GM12878 (cell line): ENCODE measurements around the gene FLAD1. TPM values are rescaled to one million over a fixed set of nuclear protein-coding genes. Genes with fewer than 3 reads are reported as not detected.

Experiments
- BACH1 ChIP-seq: fragments of 450-650 bp; IDR thresholded peaks from 2 replicates; pipeline ENCODE4 v1.6.1; 2017; ENCODE audit warnings: mild to moderate bottlenecking, borderline replicate concordance
- BCL3 ChIP-seq: IDR thresholded peaks from 2 replicates; pipeline ENCODE4 v1.6.1; 2011; ENCODE audit warnings: borderline replicate concordance, low read depth, mild to moderate bottlenecking, moderate library complexity, low read length; ENCODE audit not compliant: insufficient read depth, poor library complexity, severe bottlenecking
- CBX3 ChIP-seq: fragments of 200-600 bp; sonication (generic); IDR thresholded peaks from 2 replicates; pipeline ENCODE4 v1.6.1; 2016; ENCODE audit warnings: low read depth, borderline replicate concordance
- CHD1 ChIP-seq: IDR thresholded peaks from 2 replicates; pipeline ENCODE4 v1.6.1; 2012; ENCODE audit warnings: low read depth, low read length, improper control_type of control experiment
- CHD4 ChIP-seq: fragments of 200-600 bp; sonication (generic); IDR thresholded peaks from 2 replicates; pipeline ENCODE4 v1.6.1; 2016; ENCODE audit warnings: mild to moderate bottlenecking
- FOS ChIP-seq: IDR thresholded peaks from 3 replicates; pipeline ENCODE4 v1.6.1; 2011; ENCODE audit warnings: borderline replicate concordance; ENCODE audit not compliant: insufficient read length; ENCODE audit errors: extremely low read depth
- HCFC1 ChIP-seq: fragments of 150-350 bp; IDR thresholded peaks from 2 replicates; pipeline ENCODE4 v1.6.1; 2014; ENCODE audit warnings: low read length
- KAT2A ChIP-seq: conservative IDR thresholded peaks from 2 replicates; pipeline ENCODE4 v1.6.1; 2011; ENCODE audit warnings: low read depth, low read length; ENCODE audit not compliant: control insufficient read depth
- PAX5 ChIP-seq: IDR thresholded peaks from 2 replicates; pipeline ENCODE4 v1.6.1; 2011; ENCODE audit warnings: low read depth, low read length, borderline replicate concordance
- SMAD1 ChIP-seq: fragments of 450-650 bp; IDR thresholded peaks from 2 replicates; pipeline ENCODE4 v1.6.1; 2018; ENCODE audit warnings: mild to moderate bottlenecking, low read depth; ENCODE audit not compliant: partially characterized antibody
- polyA plus RNA-seq, 11 experiments: library from polyadenylated mRNA; depleted of rRNA in 4 of 11; unstranded in 6 of 11; stranded (reverse) in 5 of 11; fragments of >200 nt; fragmentation: Nextera tagmentation in 4 of 11; fragmentation: Illumina TruSeq in 1 of 11; extraction: Ambion mirVana in 4 of 11; extraction: Trizol in 1 of 11; gene quantifications; 1 replicate in 1 of 11; 2 replicates in 10 of 11; pipeline versions ENCODE4 v1.2.1 to v1.2.3, GENCODE V29; 2011 to 2016; ENCODE audit warnings: inconsistent platforms in 2 of 11, missing spikeins in 2 of 11, low read depth in 1 of 11
- total RNA-seq, 4 experiments: library from RNA; depleted of rRNA in 3 of 4; stranded (reverse); fragments of >200 nt in 3 of 4; fragmentation: Illumina TruSeq in 1 of 4; extraction: Trizol in 1 of 4; gene quantifications; 2 replicates each; pipeline versions ENCODE4 v1.2.1 to v1.2.3, GENCODE V29; 2013 to 2021
- TF ChIP-seq, protein P1 (sequence below): fragments of 450-650 bp; IDR thresholded peaks from 2 replicates; pipeline ENCODE4 v1.6.1; 2017; ENCODE audit warnings: mild to moderate bottlenecking
- TF ChIP-seq, protein P2 (sequence below): fragments of 150-350 bp; IDR thresholded peaks from 2 replicates; pipeline ENCODE4 v1.6.1; 2016; ENCODE audit warnings: low read depth, low read length
- TF ChIP-seq, protein P3 (sequence below): IDR thresholded peaks from 2 replicates; pipeline ENCODE4 v1.6.1; 2011; ENCODE audit warnings: mild to moderate bottlenecking, low read depth, low read length, moderate library complexity; ENCODE audit not compliant: insufficient replicate concordance
- TF ChIP-seq, protein P4 (sequence below): fragments of 150-350 bp; IDR thresholded peaks from 2 replicates; pipeline ENCODE4 v1.6.1; 2014; ENCODE audit warnings: mild to moderate bottlenecking, low read depth, low read length
- TF ChIP-seq, protein P5 (sequence below): fragments of 450-650 bp; IDR thresholded peaks from 2 replicates; pipeline ENCODE4 v1.6.1; 2018; ENCODE audit warnings: mild to moderate bottlenecking, low read depth, moderate library complexity; ENCODE audit not compliant: partially characterized antibody

Gene FLAD1
- total and polyA plus RNA-seq, 10 of the 15 experiments (the other 5 are each of a cell fraction or from before 2014, with no cell fraction given): 22.9 to 93.4 (median 56.6) TPM

GRCh38 chr1:154937085-154937987 lies 45.8 kb upstream of the FLAD1 start (continued):
- TF ChIP-seq BACH1 (peak; percentile 98), HCFC1 (no peak), CHD4 (no peak), KAT2A (no peak), CHD1 (peak; percentile 98), PAX5 (no peak; the same call in 1 of the 2 replicates), FOS (no peak), CBX3 (no peak), SMAD1 (peak; percentile 83), BCL3 (no peak)
- TF ChIP-seq, protein P1, sequence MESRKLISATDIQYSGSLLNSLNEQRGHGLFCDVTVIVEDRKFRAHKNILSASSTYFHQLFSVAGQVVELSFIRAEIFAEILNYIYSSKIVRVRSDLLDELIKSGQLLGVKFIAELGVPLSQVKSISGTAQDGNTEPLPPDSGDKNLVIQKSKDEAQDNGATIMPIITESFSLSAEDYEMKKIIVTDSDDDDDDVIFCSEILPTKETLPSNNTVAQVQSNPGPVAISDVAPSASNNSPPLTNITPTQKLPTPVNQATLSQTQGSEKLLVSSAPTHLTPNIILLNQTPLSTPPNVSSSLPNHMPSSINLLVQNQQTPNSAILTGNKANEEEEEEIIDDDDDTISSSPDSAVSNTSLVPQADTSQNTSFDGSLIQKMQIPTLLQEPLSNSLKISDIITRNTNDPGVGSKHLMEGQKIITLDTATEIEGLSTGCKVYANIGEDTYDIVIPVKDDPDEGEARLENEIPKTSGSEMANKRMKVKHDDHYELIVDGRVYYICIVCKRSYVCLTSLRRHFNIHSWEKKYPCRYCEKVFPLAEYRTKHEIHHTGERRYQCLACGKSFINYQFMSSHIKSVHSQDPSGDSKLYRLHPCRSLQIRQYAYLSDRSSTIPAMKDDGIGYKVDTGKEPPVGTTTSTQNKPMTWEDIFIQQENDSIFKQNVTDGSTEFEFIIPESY: no peak
- TF ChIP-seq, protein P2, sequence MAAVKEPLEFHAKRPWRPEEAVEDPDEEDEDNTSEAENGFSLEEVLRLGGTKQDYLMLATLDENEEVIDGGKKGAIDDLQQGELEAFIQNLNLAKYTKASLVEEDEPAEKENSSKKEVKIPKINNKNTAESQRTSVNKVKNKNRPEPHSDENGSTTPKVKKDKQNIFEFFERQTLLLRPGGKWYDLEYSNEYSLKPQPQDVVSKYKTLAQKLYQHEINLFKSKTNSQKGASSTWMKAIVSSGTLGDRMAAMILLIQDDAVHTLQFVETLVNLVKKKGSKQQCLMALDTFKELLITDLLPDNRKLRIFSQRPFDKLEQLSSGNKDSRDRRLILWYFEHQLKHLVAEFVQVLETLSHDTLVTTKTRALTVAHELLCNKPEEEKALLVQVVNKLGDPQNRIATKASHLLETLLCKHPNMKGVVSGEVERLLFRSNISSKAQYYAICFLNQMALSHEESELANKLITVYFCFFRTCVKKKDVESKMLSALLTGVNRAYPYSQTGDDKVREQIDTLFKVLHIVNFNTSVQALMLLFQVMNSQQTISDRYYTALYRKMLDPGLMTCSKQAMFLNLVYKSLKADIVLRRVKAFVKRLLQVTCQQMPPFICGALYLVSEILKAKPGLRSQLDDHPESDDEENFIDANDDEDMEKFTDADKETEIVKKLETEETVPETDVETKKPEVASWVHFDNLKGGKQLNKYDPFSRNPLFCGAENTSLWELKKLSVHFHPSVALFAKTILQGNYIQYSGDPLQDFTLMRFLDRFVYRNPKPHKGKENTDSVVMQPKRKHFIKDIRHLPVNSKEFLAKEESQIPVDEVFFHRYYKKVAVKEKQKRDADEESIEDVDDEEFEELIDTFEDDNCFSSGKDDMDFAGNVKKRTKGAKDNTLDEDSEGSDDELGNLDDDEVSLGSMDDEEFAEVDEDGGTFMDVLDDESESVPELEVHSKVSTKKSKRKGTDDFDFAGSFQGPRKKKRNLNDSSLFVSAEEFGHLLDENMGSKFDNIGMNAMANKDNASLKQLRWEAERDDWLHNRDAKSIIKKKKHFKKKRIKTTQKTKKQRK: no peak
- TF ChIP-seq, protein P3, sequence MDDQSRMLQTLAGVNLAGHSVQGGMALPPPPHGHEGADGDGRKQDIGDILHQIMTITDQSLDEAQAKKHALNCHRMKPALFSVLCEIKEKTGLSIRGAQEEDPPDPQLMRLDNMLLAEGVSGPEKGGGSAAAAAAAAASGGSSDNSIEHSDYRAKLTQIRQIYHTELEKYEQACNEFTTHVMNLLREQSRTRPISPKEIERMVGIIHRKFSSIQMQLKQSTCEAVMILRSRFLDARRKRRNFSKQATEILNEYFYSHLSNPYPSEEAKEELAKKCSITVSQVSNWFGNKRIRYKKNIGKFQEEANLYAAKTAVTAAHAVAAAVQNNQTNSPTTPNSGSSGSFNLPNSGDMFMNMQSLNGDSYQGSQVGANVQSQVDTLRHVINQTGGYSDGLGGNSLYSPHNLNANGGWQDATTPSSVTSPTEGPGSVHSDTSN: peak; percentile 17
- TF ChIP-seq, protein P4, sequence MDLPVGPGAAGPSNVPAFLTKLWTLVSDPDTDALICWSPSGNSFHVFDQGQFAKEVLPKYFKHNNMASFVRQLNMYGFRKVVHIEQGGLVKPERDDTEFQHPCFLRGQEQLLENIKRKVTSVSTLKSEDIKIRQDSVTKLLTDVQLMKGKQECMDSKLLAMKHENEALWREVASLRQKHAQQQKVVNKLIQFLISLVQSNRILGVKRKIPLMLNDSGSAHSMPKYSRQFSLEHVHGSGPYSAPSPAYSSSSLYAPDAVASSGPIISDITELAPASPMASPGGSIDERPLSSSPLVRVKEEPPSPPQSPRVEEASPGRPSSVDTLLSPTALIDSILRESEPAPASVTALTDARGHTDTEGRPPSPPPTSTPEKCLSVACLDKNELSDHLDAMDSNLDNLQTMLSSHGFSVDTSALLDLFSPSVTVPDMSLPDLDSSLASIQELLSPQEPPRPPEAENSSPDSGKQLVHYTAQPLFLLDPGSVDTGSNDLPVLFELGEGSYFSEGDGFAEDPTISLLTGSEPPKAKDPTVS: 0 out of 2 replicates have a peak, but pooled peaks have one; percentile 2
- TF ChIP-seq, protein P5, sequence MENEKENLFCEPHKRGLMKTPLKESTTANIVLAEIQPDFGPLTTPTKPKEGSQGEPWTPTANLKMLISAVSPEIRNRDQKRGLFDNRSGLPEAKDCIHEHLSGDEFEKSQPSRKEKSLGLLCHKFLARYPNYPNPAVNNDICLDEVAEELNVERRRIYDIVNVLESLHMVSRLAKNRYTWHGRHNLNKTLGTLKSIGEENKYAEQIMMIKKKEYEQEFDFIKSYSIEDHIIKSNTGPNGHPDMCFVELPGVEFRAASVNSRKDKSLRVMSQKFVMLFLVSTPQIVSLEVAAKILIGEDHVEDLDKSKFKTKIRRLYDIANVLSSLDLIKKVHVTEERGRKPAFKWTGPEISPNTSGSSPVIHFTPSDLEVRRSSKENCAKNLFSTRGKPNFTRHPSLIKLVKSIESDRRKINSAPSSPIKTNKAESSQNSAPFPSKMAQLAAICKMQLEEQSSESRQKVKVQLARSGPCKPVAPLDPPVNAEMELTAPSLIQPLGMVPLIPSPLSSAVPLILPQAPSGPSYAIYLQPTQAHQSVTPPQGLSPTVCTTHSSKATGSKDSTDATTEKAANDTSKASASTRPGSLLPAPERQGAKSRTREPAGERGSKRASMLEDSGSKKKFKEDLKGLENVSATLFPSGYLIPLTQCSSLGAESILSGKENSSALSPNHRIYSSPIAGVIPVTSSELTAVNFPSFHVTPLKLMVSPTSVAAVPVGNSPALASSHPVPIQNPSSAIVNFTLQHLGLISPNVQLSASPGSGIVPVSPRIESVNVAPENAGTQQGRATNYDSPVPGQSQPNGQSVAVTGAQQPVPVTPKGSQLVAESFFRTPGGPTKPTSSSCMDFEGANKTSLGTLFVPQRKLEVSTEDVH: peak; percentile 71
